SH-SY5Y (cell line): Measurements from ENCODE around the gene PPM1H.

Source experiments
- GATA2 ChIP-seq: IDR thresholded peaks from 2 replicates; pipeline ENCODE4 v1.6.1; 2011; ENCODE audit warnings: mild to moderate bottlenecking, low read depth, low read length
- GATA3 ChIP-seq: IDR thresholded peaks from 2 replicates; pipeline ENCODE4 v1.6.1; 2011; ENCODE audit warnings: low read depth, mild to moderate bottlenecking, low read length, moderate library complexity

DNA sequence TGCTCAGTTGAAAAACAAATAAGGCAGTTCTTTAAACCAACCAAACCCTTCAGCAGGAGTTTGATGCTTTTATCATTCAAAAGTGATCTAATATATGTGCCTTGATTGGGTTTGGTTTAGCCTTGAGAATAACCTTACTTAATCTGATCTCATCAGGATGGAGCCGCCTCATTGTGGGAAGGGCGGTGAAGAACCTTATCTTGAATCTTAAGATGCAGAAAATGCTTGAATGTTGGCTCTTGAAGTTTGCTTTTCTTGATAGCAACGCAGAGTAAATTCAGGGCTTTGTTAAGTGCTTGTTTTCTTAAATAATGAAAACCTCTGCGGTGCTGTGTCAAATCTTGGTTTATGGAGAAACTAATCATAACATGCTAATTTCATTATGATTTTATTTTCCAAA lies 330.1 kb downstream of the PPM1H start:
- TF ChIP-seq GATA2 (peak; percentile 30; the same call in 1 of the 2 replicates), GATA3 (no peak)
